ENCODE results near the gene PLA2G6. TPM values are rescaled to one million over a fixed set of nuclear protein-coding genes. Genes with fewer than 3 reads are reported as not detected.

Gene PLA2G6
- total RNA-seq, 1 experiment from 2014 or later, result 6.0 TPM

DNA sequence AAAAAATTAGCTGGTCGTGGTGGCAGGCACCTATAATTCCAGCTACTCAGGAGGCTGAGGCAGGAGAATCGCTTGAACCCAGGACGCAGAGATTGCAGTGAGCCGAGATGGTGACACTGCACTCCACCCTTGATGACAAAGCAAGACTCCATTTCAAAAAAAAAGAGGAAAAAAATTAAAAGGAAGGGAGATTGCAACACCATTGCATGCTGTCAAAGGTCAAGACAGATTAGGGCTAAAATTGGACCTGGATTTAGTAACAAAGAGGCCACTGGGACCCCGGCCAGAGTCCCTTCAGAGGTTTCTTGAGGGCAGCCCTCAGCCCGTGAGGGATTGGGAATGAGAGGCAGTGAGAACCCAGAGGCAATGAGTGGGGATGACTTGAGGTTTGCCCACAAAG is 11.9 kb upstream of the PLA2G6 start:
- Histone ChIP-seq H3K4me1 (ENCODE audit: insufficient read depth, low read length) (0 out of 2 replicates have a peak, but pooled peaks cover 5% of the 10 kb centered on the region), H3K9me2 (replicated peaks; ENCODE audit: low read length) (no peaks in the 10 kb centered on the region), H4K20me1 (ENCODE audit: low read length) (no peaks in the 10 kb centered on the region), H3K79me2 (ENCODE audit: low read length) (no peaks in the 10 kb centered on the region), H3K9ac (ENCODE audit: low read length) (no peak overlapping the region), H3K4me2 (ENCODE audit: low read length) (no peak overlapping the region), H3K27me3 (ENCODE audit: low read length) (no peaks in the 10 kb centered on the region), H2AFZ (ENCODE audit: low read length) (no peak overlapping the region), H3K9me3 (ENCODE audit: low read length) (no peaks in the 10 kb centered on the region), H3K4me3 (ENCODE audit: low read length) (no peak overlapping the region), H3K36me3 (ENCODE audit: low read depth, low read length) (no peaks in the 10 kb centered on the region), H3F3A (ENCODE audit: low read length, unreplicated experiment) (no peaks in the 10 kb centered on the region), H3K27ac (ENCODE audit: low read length) (no peak overlapping the region)
- BruUV-seq (replicated peaks), result no TSS peak
- ChIA-PET CTCF (no interaction called here), POLR2A (ENCODE audit: unreplicated experiment) (no interaction called here)
- ATAC-seq, result no peak
- TF ChIP-seq EZH2phosphoT487 (IDR thresholded peaks at IDR 0.05; ENCODE audit: borderline replicate concordance, low read length) (no peak), EZH2 (IDR thresholded peaks at IDR 0.05; ENCODE audit: low read length, unreplicated experiment) (no peak)
- TF ChIP-seq, protein P1, sequence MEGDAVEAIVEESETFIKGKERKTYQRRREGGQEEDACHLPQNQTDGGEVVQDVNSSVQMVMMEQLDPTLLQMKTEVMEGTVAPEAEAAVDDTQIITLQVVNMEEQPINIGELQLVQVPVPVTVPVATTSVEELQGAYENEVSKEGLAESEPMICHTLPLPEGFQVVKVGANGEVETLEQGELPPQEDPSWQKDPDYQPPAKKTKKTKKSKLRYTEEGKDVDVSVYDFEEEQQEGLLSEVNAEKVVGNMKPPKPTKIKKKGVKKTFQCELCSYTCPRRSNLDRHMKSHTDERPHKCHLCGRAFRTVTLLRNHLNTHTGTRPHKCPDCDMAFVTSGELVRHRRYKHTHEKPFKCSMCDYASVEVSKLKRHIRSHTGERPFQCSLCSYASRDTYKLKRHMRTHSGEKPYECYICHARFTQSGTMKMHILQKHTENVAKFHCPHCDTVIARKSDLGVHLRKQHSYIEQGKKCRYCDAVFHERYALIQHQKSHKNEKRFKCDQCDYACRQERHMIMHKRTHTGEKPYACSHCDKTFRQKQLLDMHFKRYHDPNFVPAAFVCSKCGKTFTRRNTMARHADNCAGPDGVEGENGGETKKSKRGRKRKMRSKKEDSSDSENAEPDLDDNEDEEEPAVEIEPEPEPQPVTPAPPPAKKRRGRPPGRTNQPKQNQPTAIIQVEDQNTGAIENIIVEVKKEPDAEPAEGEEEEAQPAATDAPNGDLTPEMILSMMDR (conservative IDR thresholded peaks at IDR 0.05; ENCODE audit: low read depth, low read length), result no peak
- DNase-seq, result no peak
- intact Hi-C loops (cut with micrococcal nuclease), result no loop called here

- Histone ChIP-seq H4K20me1 (ENCODE audit: low read length) (no peaks in the 10 kb centered on the region), H3K9me3 (ENCODE audit: low read length) (no peaks in the 10 kb centered on the region), H3K4me1 (ENCODE audit: insufficient read depth, low read length) (peaks cover 9% of the 10 kb centered on the region; the same call in 1 of the 2 replicates), H3K36me3 (ENCODE audit: low read depth, low read length) (no peaks in the 10 kb centered on the region), H3K4me3 (ENCODE audit: low read length) (no peak overlapping the region), H3K9me2 (replicated peaks; ENCODE audit: low read length) (no peaks in the 10 kb centered on the region), H3K9ac (ENCODE audit: low read length) (no peak overlapping the region), H3K4me2 (ENCODE audit: low read length) (no peak overlapping the region), H2AFZ (ENCODE audit: low read length) (no peak overlapping the region), H3K79me2 (ENCODE audit: low read length) (no peaks in the 10 kb centered on the region), H3F3A (ENCODE audit: low read length, unreplicated experiment) (no peaks in the 10 kb centered on the region), H3K27ac (ENCODE audit: low read length) (no peak overlapping the region), H3K27me3 (ENCODE audit: low read length) (no peaks in the 10 kb centered on the region)
- CTCF ChIA-PET, result no interaction called here
- DNase-seq, result no peak
- intact Hi-C loops (cut with micrococcal nuclease), result no loop called here
- no TSS peak for BruUV-seq (replicated peaks)
- no peak for ATAC-seq
- POLR2A ChIA-PET (ENCODE audit: unreplicated experiment), result no interaction called here
- TF ChIP-seq EZH2 (IDR thresholded peaks at IDR 0.05; ENCODE audit: low read length, unreplicated experiment) (no peak), EZH2phosphoT487 (IDR thresholded peaks at IDR 0.05; ENCODE audit: borderline replicate concordance, low read length) (no peak)
- TF ChIP-seq, protein P1 (conservative IDR thresholded peaks at IDR 0.05; ENCODE audit: low read depth, low read length), result no peak
These were observed 10.8 kb upstream of the PLA2G6 start for GRCh38 chr22:38192475-38192863.

DNA sequence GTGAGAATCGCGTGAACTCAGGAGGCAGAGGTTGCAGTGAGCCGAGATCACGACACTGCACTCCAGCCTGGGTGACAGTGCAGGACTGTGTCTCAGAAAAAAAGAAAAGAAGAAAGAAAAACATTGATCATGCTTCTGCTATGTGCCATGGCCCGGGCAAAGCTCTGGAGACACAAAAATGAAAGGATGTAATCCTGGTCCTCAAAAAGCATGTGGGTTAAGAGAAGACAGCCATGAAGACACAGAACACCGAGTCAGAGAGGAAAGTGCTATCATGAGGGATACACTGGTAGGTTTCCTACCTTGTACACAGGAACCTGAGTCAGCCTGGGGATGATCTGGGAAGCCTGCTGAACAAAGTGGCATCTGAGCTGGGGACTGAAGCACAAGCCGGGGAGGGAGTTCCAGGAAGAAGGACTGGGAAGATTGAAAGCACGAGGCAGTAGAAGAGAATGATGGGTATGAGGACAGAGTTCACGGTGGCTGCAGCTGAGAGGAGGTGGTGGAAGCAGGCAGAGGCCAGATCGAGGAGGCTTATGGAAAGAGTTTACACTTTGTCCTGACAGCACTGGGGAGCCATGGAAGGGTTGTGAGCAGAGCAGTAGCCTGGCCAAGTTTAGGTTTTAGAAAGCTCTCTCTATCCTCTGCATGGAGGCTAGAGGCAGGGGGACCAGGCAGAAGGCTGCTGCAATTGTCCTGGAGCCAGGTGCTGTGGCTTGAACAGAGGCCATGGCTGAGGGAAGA is 10.3 kb upstream of the PLA2G6 start:
- no peak overlapping the region for H3K4me2 ChIP-seq (ENCODE audit: low read length)
- ChIA-PET POLR2A (ENCODE audit: unreplicated experiment) (no interaction called here), CTCF (no interaction called here)
- no peaks in the 10 kb centered on the region for H3K27me3 ChIP-seq (ENCODE audit: low read length)
- no peak overlapping the region for H3K27ac ChIP-seq (ENCODE audit: low read length)
- no peaks in the 10 kb centered on the region for H3K9me3 ChIP-seq (ENCODE audit: low read length)
- H3K4me3 ChIP-seq (ENCODE audit: low read length), result no peak overlapping the region
- intact Hi-C loops (cut with micrococcal nuclease), result no loop called here
- H3F3A ChIP-seq (ENCODE audit: low read length, unreplicated experiment), result no peaks in the 10 kb centered on the region
- no peaks in the 10 kb centered on the region for H3K79me2 ChIP-seq (ENCODE audit: low read length)
- H2AFZ ChIP-seq (ENCODE audit: low read length), result no peak overlapping the region
- TF ChIP-seq, protein P1 (conservative IDR thresholded peaks at IDR 0.05; ENCODE audit: low read depth, low read length), result no peak
- TF ChIP-seq EZH2 (IDR thresholded peaks at IDR 0.05; ENCODE audit: low read length, unreplicated experiment), result no peak
- no peak for TF ChIP-seq EZH2phosphoT487 (IDR thresholded peaks at IDR 0.05; ENCODE audit: borderline replicate concordance, low read length)
- H3K9ac ChIP-seq (ENCODE audit: low read length), result no peak overlapping the region
- ATAC-seq (no peak), DNase-seq (no peak)
- no peaks in the 10 kb centered on the region for H4K20me1 ChIP-seq (ENCODE audit: low read length)
- H3K4me1 ChIP-seq (ENCODE audit: insufficient read depth, low read length), result peaks cover 10% of the 10 kb centered on the region; the same call in 1 of the 2 replicates
- BruUV-seq (replicated peaks), result no TSS peak
- no peaks in the 10 kb centered on the region for H3K36me3 ChIP-seq (ENCODE audit: low read depth, low read length)
- H3K9me2 ChIP-seq (replicated peaks; ENCODE audit: low read length), result no peaks in the 10 kb centered on the region

All from PC-3 (cell line).